ENCODE data around the gene SLC39A1. TPM values are rescaled to one million over a fixed set of nuclear protein-coding genes. Genes with fewer than 3 reads are reported as not detected.

Gene SLC39A1
- polyA plus RNA-seq, 2 of the 4 experiments (the other 2 are of a cell fraction) = 80.6 to 108 TPM

- no peak; the same call in 1 of the 2 replicates for TF ChIP-seq REST (IDR thresholded peaks at IDR 0.05)
- TF ChIP-seq ZC3H11A (IDR thresholded peaks at IDR 0.05) = no peak
- no peak for TF ChIP-seq ZSCAN20 (CRISPR knock-in tag; IDR thresholded peaks at IDR 0.05)
- no peak for TF ChIP-seq E2F6 (IDR thresholded peaks at IDR 0.05; ENCODE audit: borderline replicate concordance, low read depth)
- TF ChIP-seq MAX (IDR thresholded peaks at IDR 0.05) = peak; percentile 58
- TF ChIP-seq BHLHE40 (IDR thresholded peaks at IDR 0.05; ENCODE audit: low read depth, low read length) = no peak
- no peak for TF ChIP-seq RNF2 (IDR thresholded peaks at IDR 0.05; ENCODE audit: borderline replicate concordance, low read depth)
- TF ChIP-seq JUNB (IDR thresholded peaks at IDR 0.05) = no peak
- no peak for TF ChIP-seq ZNF302 (CRISPR knock-in tag; IDR thresholded peaks at IDR 0.05)
- TF ChIP-seq FOSL2 (IDR thresholded peaks at IDR 0.05) = no peak
- TF ChIP-seq FOSL2 (CRISPR knock-in tag; IDR thresholded peaks at IDR 0.05) = no peak
- TF ChIP-seq CBX8 (IDR thresholded peaks at IDR 0.05) = no peak
- no peak for TF ChIP-seq ELK1 (IDR thresholded peaks at IDR 0.05; ENCODE audit: low read depth, low read length)
- TF ChIP-seq NR3C1 (IDR thresholded peaks at IDR 0.05) = no peak
- TF ChIP-seq HOXA7 (CRISPR knock-in tag; IDR thresholded peaks at IDR 0.05) = no peak
- peak; percentile 47 for TF ChIP-seq POLR2A (IDR thresholded peaks at IDR 0.05; ENCODE audit: low read length)
- TF ChIP-seq PHF8 (IDR thresholded peaks at IDR 0.05; ENCODE audit: borderline replicate concordance, low read depth) = peak; percentile 77
- 0 out of 2 replicates have a peak, but pooled peaks have one; percentile 37 for TF ChIP-seq HOXB5 (CRISPR knock-in tag; IDR thresholded peaks at IDR 0.05)
- TF ChIP-seq RCOR1 (IDR thresholded peaks at IDR 0.05; ENCODE audit: low read depth, low read length) = no peak
Observed at GRCh38 chr1:153958111-153958960, 5.0 kb downstream of the SLC39A1 start, which contains the start of gene CRTC2 (continued).

GRCh38 chr1:153957744-153958110, 5.6 kb downstream of the SLC39A1 start:
- ATAC-seq (peak; percentile 39 to 47), FAIRE-seq (no peak), DNase-seq (ENCODE audit: low read depth in 1 of 2, low spot score in 1 of 2) (no peak)
- H3K9me3 ChIP-seq = no peaks in the 10 kb centered on the region
- WGBS (ENCODE audit: missing lambda C conversion rate) = 2% methylated on average over 13 of the region's 13 CpGs
- peaks cover 32% of the 10 kb centered on the region for H3K4me1 ChIP-seq
- TF ChIP-seq USF2 (IDR thresholded peaks at IDR 0.05) = no peak
- TF ChIP-seq HOXA7 (CRISPR knock-in tag; IDR thresholded peaks at IDR 0.05) = no peak
- no peak for TF ChIP-seq CEBPB (IDR thresholded peaks at IDR 0.05)
- no peak for TF ChIP-seq POLR2A (IDR thresholded peaks at IDR 0.05; ENCODE audit: low read length)
- no peak for TF ChIP-seq ZSCAN20 (CRISPR knock-in tag; IDR thresholded peaks at IDR 0.05)
- no peak for TF ChIP-seq RCOR1 (IDR thresholded peaks at IDR 0.05; ENCODE audit: low read depth, low read length)
- no peak for TF ChIP-seq RFX5 (IDR thresholded peaks at IDR 0.05)
- TF ChIP-seq ZNF302 (CRISPR knock-in tag; IDR thresholded peaks at IDR 0.05) = no peak
- TF ChIP-seq ESRRA (IDR thresholded peaks at IDR 0.05; ENCODE audit: borderline replicate concordance, low read length) = no peak
- no peak for TF ChIP-seq ZC3H11A (IDR thresholded peaks at IDR 0.05)
- TF ChIP-seq E2F6 (IDR thresholded peaks at IDR 0.05; ENCODE audit: borderline replicate concordance, low read depth) = no peak
- no peak for TF ChIP-seq POLR2AphosphoS2 (conservative IDR thresholded peaks at IDR 0.05; ENCODE audit: low read length)
- no peak for TF ChIP-seq EP300 (IDR thresholded peaks at IDR 0.05)
- TF ChIP-seq EHMT2 (IDR thresholded peaks at IDR 0.05; ENCODE audit: low read depth) = no peak
- TF ChIP-seq FOSB (CRISPR knock-in tag; IDR thresholded peaks at IDR 0.05) = no peak
- no peak for TF ChIP-seq NFE2L2 (conservative IDR thresholded peaks at IDR 0.05; ENCODE audit: low read length)
- no peak for TF ChIP-seq ELK1 (IDR thresholded peaks at IDR 0.05; ENCODE audit: low read depth, low read length)
- POLR2A ChIA-PET = interaction anchor here (0.5 to 2.4 kb wide), 4 partner anchors 10 to 33 kb away, joined by 3 to 12 read pairs (median 8); partner anchors contain the start of genes CREB3L4, JTB and RPS27
- H3K4me2 ChIP-seq = peak overlapping the region; percentile 90
- H3K4me3 ChIP-seq = peak overlapping the region; percentile 94
- CTCF ChIA-PET = interaction anchor here (0.9 to 7.5 kb wide), 5 partner anchors 10 to 160 kb away, joined by 3 to 75 read pairs (median 5); partner anchors contain the start of genes CREB3L4, DENND4B and RAB13
- peak overlapping the region; percentile 92 to 95 for H3K27ac ChIP-seq

All from A549 (cell line).